HCT116 (cell line): Measurements from ENCODE around the gene SART3. TPM values are rescaled to one million over a fixed set of nuclear protein-coding genes. Genes with fewer than 3 reads are reported as not detected.

Experiments
- ATAC-seq: fragments of 200-7000 bp; cut with Tn5 transposase; 2 replicates; pipeline ENCODE4 v1.9.1; 2020; ENCODE audit warnings: mild to moderate bottlenecking, moderate library complexity
- BruUV-seq: library from RNA; stranded (reverse); fragments of 400-500 nt; replicated peaks from 2 replicates; lab custom pipeline; 2021; lab: Mats Ljungman, UMichigan
- CTCF ChIA-PET: fragments of 300-600 bp; sonication (Branson Sonifier 250); formaldehyde crosslinking; loops from one replicate; lab custom pipeline; 2021; ENCODE audit warnings: antibody characterized with exemption; lab: Charles Lee
- POLR2A ChIA-PET: fragments of 300-600, 350-600 bp; sonication (Branson Sonifier 250); formaldehyde crosslinking; loops from one replicate; lab custom pipeline; 2021; ENCODE audit warnings: antibody characterized with exemption; lab: Charles Lee
- RAD21 ChIA-PET, 2 experiments: fragments of 300-600 bp; sonication (Branson Sonifier 250); formaldehyde crosslinking; loops; one replicate each; lab custom pipeline; 2023; ENCODE audit warnings: low total read pairs in 2 of 2; ENCODE audit not compliant: uncharacterized antibody in 2 of 2, unreplicated experiment in 2 of 2, low non-redundant PET in 1 of 2; lab: Charles Lee
- DNase-seq: peaks from one replicate; pipeline ENCODE4 v3.0.0-alpha.2; 2010; ENCODE audit warnings: low read depth, low spot score
- H2AFZ ChIP-seq: fragments of 200-600 bp; shearing (Covaris generic), sonication (generic); 2 replicates; pipeline ENCODE4 v1.6.1; 2017; ENCODE audit warnings: low read depth, mixed run types, mixed read lengths, antibody characterized with exemption, low read length; ENCODE audit not compliant: poor library complexity, severe bottlenecking
- H3K27ac ChIP-seq: 2 replicates; pipeline ENCODE4 v1.5.1; 2012; ENCODE audit warnings: low read depth, low read length
- H3K27me3 ChIP-seq: fragments of 200-600 bp; sonication (generic); 2 replicates; pipeline ENCODE4 v1.6.1; 2016; ENCODE audit warnings: mixed run types, low read length, mixed read lengths; ENCODE audit not compliant: insufficient read depth
- H3K36me3 ChIP-seq, 2 experiments: fragments of 200-500 bp in 1 of 2; fragments of 200-600 bp in 1 of 2; sonication (Bioruptor generic) in 1 of 2; sonication (generic) in 1 of 2; 2 replicates each; pipeline versions ENCODE4 v1.5.1 to v1.6.1; 2014 to 2016; ENCODE audit warnings: low read length in 2 of 2, inconsistent platforms in 1 of 2, mixed read lengths in 1 of 2, mixed run types in 1 of 2; ENCODE audit not compliant: insufficient read depth in 2 of 2, control insufficient read depth in 1 of 2
- H3K4me1 ChIP-seq, 2 experiments: fragments of 200-600 bp in 1 of 2; sonication (generic) in 1 of 2; 2 replicates each; pipeline versions ENCODE4 v1.5.1 to v1.6.1; 2012 to 2017; ENCODE audit warnings: low read length in 2 of 2, inconsistent platforms in 1 of 2, mild to moderate bottlenecking in 1 of 2, mixed read lengths in 1 of 2, mixed run types in 1 of 2, moderate library complexity in 1 of 2; ENCODE audit not compliant: insufficient read depth in 2 of 2, control insufficient read depth in 1 of 2
- H3K4me2 ChIP-seq: fragments of 200-600 bp; sonication (generic); 2 replicates; pipeline ENCODE4 v1.6.1; 2017; ENCODE audit warnings: mixed run types, low read length, mixed read lengths
- H3K4me3 ChIP-seq, 2 experiments: fragments of 200-600 bp in 1 of 2; sonication (generic) in 1 of 2; replicated peaks in 1 of 2; 2 replicates each; pipeline ENCODE4 v1.5.1; 2011 to 2016; ENCODE audit warnings: low read length in 2 of 2, control low read depth in 1 of 2, low read depth in 1 of 2, mild to moderate bottlenecking in 1 of 2, mixed read lengths in 1 of 2, mixed run types in 1 of 2
- H3K79me2 ChIP-seq: fragments of 200-600 bp; sonication (generic); 2 replicates; pipeline ENCODE4 v1.6.1; 2017; ENCODE audit warnings: mild to moderate bottlenecking, mixed run types, low read length, moderate library complexity, mixed read lengths; ENCODE audit not compliant: insufficient read depth
- H3K9ac ChIP-seq: fragments of 200-600 bp; sonication (generic); 2 replicates; pipeline ENCODE4 v1.6.1; 2016; ENCODE audit warnings: low read length, mixed read lengths
- H3K9me2 ChIP-seq: fragments of 200-600 bp; sonication (generic), shearing (Covaris generic); 2 replicates; pipeline ENCODE4 v1.6.1; 2017; ENCODE audit warnings: mixed run types, mild to moderate bottlenecking, moderate library complexity; ENCODE audit not compliant: insufficient read depth
- H3K9me3 ChIP-seq, 2 experiments: fragments of 200-500 bp in 1 of 2; fragments of 200-600 bp in 1 of 2; sonication (Bioruptor generic) in 1 of 2; sonication (generic) in 1 of 2; 2 replicates each; pipeline ENCODE4 v1.6.1; 2014 to 2017; ENCODE audit warnings: low read length in 2 of 2, mixed read lengths in 2 of 2, inconsistent platforms in 1 of 2, low read depth in 1 of 2, mild to moderate bottlenecking in 1 of 2, mixed run types in 1 of 2, moderate library complexity in 1 of 2; ENCODE audit not compliant: control insufficient read depth in 1 of 2, insufficient read depth in 1 of 2
- H4K20me1 ChIP-seq: fragments of 200-600 bp; sonication (generic), shearing (Covaris generic); 2 replicates; pipeline ENCODE4 v1.6.1; 2017; ENCODE audit warnings: mixed run types, mild to moderate bottlenecking, moderate library complexity; ENCODE audit not compliant: insufficient read depth
- EZH2phosphoT487 ChIP-seq: fragments of 200-600 bp; IDR thresholded peaks from 2 replicates; pipeline ENCODE4 v1.6.1; 2018; ENCODE audit warnings: antibody characterized with exemption, borderline replicate concordance
- FOSL1 ChIP-seq: IDR thresholded peaks from 2 replicates; pipeline ENCODE4 v1.6.1; 2012; ENCODE audit warnings: low read depth
- JUND ChIP-seq: IDR thresholded peaks from 2 replicates; pipeline ENCODE4 v1.6.1; 2012
- SIN3A ChIP-seq: IDR thresholded peaks from 2 replicates; pipeline ENCODE4 v1.6.1; 2012; ENCODE audit warnings: low read depth
- SP1 ChIP-seq: IDR thresholded peaks from 2 replicates; pipeline ENCODE4 v1.6.1; 2012; ENCODE audit warnings: low read depth
- ZBTB33 ChIP-seq: IDR thresholded peaks from 2 replicates; pipeline ENCODE4 v1.6.1; 2011; ENCODE audit warnings: mild to moderate bottlenecking, low read length, moderate library complexity; ENCODE audit not compliant: insufficient replicate concordance; ENCODE audit errors: extremely low read depth
- intact Hi-C: fragments of 100-400 bp; cut with micrococcal nuclease; formaldehyde crosslinking; loops from 2 replicates; pipeline ENCODE4 v1.10.0; 2022
- total RNA-seq: library from RNA; stranded (reverse); gene quantifications from one replicate; pipeline ENCODE4 v1.2.1, GENCODE V29; 2021; ENCODE audit not compliant: unreplicated experiment
- TF ChIP-seq, protein P1 (sequence below): IDR thresholded peaks from 2 replicates; pipeline ENCODE4 v1.6.1; 2012

SART3 gene
- total RNA-seq, 1 experiment from 2014 or later: 76.1 TPM

GRCh38 chr12:108482717-108483212, 78.2 kb downstream of the SART3 start:
- CTCF ChIA-PET: no interaction called here
- no peaks in the 10 kb centered on the region for H3K79me2 ChIP-seq
- peaks cover 4% of the 10 kb centered on the region; the same call in 1 of the 2 replicates for H3K27me3 ChIP-seq
- peaks cover 10 to 15% of the 10 kb centered on the region in 2 experiments for H3K4me1 ChIP-seq
- H3K4me2 ChIP-seq: peak overlapping the region; percentile 49
- POLR2A ChIA-PET: no interaction called here
- ATAC-seq (peak; percentile 85), DNase-seq (no peak)
- H4K20me1 ChIP-seq: no peaks in the 10 kb centered on the region
- no peak overlapping the region for H3K9ac ChIP-seq
- no TSS peak for BruUV-seq
- intact Hi-C loops: no loop called here
- H3K4me3 ChIP-seq: no peak overlapping the region
- H3K36me3 ChIP-seq: no peaks in the 10 kb centered on the region
- no peaks in the 10 kb centered on the region for H3K9me3 ChIP-seq
- H3K9me2 ChIP-seq: no peaks in the 10 kb centered on the region
- no peak overlapping the region for H3K27ac ChIP-seq
- TF ChIP-seq FOSL1: peak; percentile 60
- TF ChIP-seq EZH2phosphoT487: no peak
- peak; percentile 38; the same call in 1 of the 2 replicates for TF ChIP-seq JUND
- RAD21 ChIA-PET: no interaction called here
- H2AFZ ChIP-seq: peak overlapping the region; percentile 45

DNA sequence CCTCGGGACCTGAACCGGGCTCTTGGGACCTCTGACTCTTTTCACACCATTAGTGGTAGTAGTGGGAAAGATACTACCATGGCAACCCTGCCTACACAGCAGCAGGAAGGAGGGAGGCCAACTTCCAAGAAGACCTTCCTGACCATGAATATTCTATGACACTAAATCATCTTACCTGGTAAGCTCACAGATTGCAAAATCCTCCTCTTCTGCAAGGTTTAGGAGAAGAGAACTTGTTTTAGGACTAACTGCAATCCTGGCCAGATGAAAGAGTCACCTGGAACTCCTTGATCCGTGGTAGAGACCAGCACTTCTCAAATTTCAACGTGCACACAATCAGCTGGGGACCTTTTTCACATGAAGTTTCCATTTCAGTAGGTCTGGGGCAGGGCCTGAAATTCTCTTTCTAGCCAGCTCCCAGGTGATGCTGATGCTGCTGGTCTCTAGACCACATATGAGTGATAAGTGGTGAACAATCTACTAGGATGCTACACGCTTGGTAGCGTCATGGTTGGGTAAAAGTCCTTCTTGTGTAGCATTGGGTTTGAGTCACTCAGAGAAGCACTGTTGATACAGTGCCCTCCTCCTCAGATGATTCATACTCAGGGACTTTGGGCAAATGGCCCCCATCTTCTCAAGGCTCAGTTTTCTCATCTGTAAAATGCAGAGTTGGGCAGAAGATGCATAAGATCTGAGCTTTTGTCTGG, 81.5 kb downstream of the SART3 start:
- no peak for ATAC-seq
- CTCF ChIA-PET: no interaction called here
- no TSS peak for BruUV-seq
- DNase-seq: no peak
- Histone ChIP-seq H3K9ac (no peak overlapping the region), H3K4me2 (no peak overlapping the region), H4K20me1 (no peaks in the 10 kb centered on the region), H3K36me3 (no peaks in the 10 kb centered on the region), H3K4me1 (peaks cover 10 to 15% of the 10 kb centered on the region in 2 experiments), H3K9me3 (no peaks in the 10 kb centered on the region), H3K4me3 (no peak overlapping the region), H3K27me3 (peaks cover 10% of the 10 kb centered on the region; the same call in 1 of the 2 replicates), H3K9me2 (no peaks in the 10 kb centered on the region), H3K27ac (no peak overlapping the region), H3K79me2 (no peaks in the 10 kb centered on the region), H2AFZ (no peak overlapping the region)
- TF ChIP-seq SIN3A (no peak), ZBTB33 (no peak), SP1 (no peak)
- TF ChIP-seq, protein P1, sequence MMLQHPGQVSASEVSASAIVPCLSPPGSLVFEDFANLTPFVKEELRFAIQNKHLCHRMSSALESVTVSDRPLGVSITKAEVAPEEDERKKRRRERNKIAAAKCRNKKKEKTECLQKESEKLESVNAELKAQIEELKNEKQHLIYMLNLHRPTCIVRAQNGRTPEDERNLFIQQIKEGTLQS: no peak
- intact Hi-C loops: no loop called here
- POLR2A ChIA-PET: no interaction called here
- RAD21 ChIA-PET: no interaction called here
